Measurements from ENCODE around the gene TTC6. TPM values are rescaled to one million over a fixed set of nuclear protein-coding genes. Genes with fewer than 3 reads are reported as not detected.

The TTC6 gene
- total and polyA plus RNA-seq, 2 of the 4 experiments (the other 2 are of a cell fraction), result under 0.01 to 0.12 TPM

DNA sequence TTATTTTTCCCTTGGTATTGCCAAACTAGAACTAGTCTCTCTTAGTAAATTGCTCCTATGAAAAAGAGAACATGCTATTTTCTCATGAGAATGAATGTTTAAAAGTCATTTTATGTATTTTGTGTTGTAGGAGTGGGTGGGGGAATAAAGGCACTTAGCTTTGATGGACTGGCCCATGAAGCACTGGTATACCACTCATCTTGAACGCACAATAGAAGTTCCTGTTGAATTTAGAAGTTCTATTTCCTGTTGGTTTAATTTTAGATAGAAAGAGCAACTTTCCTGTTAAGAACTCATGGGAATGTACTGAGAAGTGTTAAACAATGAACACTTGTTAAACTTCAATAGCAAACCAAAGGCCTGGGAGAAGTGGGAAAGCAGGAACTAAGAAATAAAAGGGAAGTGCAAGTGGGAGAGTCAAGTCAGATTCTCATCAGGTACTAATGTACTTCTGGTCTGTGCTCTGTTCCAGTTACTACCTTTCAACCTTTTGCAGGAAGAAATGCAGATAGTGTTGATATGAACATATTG, 23.1 kb downstream of the TTC6 start:
- Histone ChIP-seq H3K36me3 (ENCODE audit: control insufficient read depth, insufficient read depth, low read length) (no peaks in the 10 kb centered on the region), H2BK120ac (ENCODE audit: low read depth, low read length) (no peak overlapping the region), H3K27ac (ENCODE audit: insufficient read depth, low read length) (no peak overlapping the region), H3K79me1 (ENCODE audit: low read depth in 1 of 2, low read length in 2 of 2) (no peaks in the 10 kb centered on the region), H2BK15ac (ENCODE audit: low read depth, low read length) (no peak overlapping the region), H3K27me3 (ENCODE audit: control insufficient read depth, insufficient read depth, low read length) (no peaks in the 10 kb centered on the region; the same call in none of the 2 replicates), H3K4me1 (ENCODE audit: control insufficient read depth, insufficient read depth, low read length) (peaks cover 2% of the 10 kb centered on the region; the same call in 1 of the 2 replicates), H2BK20ac (ENCODE audit: low read depth, low read length) (no peak overlapping the region), H4K91ac (ENCODE audit: insufficient read depth, low read depth, low read length) (no peak overlapping the region), H2BK5ac (ENCODE audit: low read depth, low read length, poor library complexity, severe bottlenecking) (no peak overlapping the region), H3K9me3 (ENCODE audit: control insufficient read depth, insufficient read depth, low read length) (peaks cover 17% of the 10 kb centered on the region), H3K56ac (ENCODE audit: extremely low read depth, insufficient read depth, low read length) (no peak overlapping the region), H3K4me3 (ENCODE audit: insufficient read depth, low read depth, low read length) (no peak overlapping the region), H2AFZ (replicated peaks; ENCODE audit: low read length, poor library complexity) (no peak overlapping the region), H4K20me1 (ENCODE audit: insufficient read depth, low read length) (no peaks in the 10 kb centered on the region), H3K4me2 (ENCODE audit: low read depth, low read length) (no peak overlapping the region), H3K4ac (ENCODE audit: low read depth, low read length) (no peak overlapping the region), H3K9ac (ENCODE audit: low read depth, low read length) (no peak overlapping the region), H3K23ac (ENCODE audit: low read depth, low read length) (no peak overlapping the region), H2AK9ac (replicated peaks; ENCODE audit: low read depth, low read length, poor library complexity) (no peak overlapping the region), H2AK5ac (ENCODE audit: low read depth, low read length) (no peak overlapping the region), H4K5ac (ENCODE audit: low read depth, low read length) (no peak overlapping the region), H4K8ac (ENCODE audit: low read depth in 2 of 2, low read length in 2 of 2) (no peak overlapping the region), H3K14ac (replicated peaks; ENCODE audit: low read depth, low read length) (no peak overlapping the region), H3K9me1 (ENCODE audit: insufficient read depth, low read length) (no peaks in the 10 kb centered on the region), H3K18ac (ENCODE audit: low read depth, low read length) (no peak overlapping the region)
- ChIA-PET CTCF (interaction anchor here (0.5 kb wide), 1 partner anchor 431 kb away, joined by 4 read pairs; no protein-coding TSS in a partner anchor), POLR2A (ENCODE audit: unreplicated experiment) (no interaction called here)
- DNase-seq (no peak), ATAC-seq (ENCODE audit: low read depth) (no peak)
- TF ChIP-seq, protein P1, sequence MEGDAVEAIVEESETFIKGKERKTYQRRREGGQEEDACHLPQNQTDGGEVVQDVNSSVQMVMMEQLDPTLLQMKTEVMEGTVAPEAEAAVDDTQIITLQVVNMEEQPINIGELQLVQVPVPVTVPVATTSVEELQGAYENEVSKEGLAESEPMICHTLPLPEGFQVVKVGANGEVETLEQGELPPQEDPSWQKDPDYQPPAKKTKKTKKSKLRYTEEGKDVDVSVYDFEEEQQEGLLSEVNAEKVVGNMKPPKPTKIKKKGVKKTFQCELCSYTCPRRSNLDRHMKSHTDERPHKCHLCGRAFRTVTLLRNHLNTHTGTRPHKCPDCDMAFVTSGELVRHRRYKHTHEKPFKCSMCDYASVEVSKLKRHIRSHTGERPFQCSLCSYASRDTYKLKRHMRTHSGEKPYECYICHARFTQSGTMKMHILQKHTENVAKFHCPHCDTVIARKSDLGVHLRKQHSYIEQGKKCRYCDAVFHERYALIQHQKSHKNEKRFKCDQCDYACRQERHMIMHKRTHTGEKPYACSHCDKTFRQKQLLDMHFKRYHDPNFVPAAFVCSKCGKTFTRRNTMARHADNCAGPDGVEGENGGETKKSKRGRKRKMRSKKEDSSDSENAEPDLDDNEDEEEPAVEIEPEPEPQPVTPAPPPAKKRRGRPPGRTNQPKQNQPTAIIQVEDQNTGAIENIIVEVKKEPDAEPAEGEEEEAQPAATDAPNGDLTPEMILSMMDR (conservative IDR thresholded peaks at IDR 0.05; ENCODE audit: low read depth, low read length), result no peak
- TF ChIP-seq RCOR1 (IDR thresholded peaks at IDR 0.05; ENCODE audit: insufficient replicate concordance, low read length) (no peak), MXI1 (IDR thresholded peaks at IDR 0.05; ENCODE audit: borderline replicate concordance, low read depth, low read length) (no peak), FOS (IDR thresholded peaks at IDR 0.05; ENCODE audit: low read depth, low read length) (no peak), SMC3 (IDR thresholded peaks at IDR 0.05; ENCODE audit: low read depth, low read length) (no peak), CHD1 (IDR thresholded peaks at IDR 0.05; ENCODE audit: low read depth, low read length) (no peak), POLR2A (IDR thresholded peaks at IDR 0.05; ENCODE audit: low read depth, low read length) (no peak)
- TF ChIP-seq, protein P2, sequence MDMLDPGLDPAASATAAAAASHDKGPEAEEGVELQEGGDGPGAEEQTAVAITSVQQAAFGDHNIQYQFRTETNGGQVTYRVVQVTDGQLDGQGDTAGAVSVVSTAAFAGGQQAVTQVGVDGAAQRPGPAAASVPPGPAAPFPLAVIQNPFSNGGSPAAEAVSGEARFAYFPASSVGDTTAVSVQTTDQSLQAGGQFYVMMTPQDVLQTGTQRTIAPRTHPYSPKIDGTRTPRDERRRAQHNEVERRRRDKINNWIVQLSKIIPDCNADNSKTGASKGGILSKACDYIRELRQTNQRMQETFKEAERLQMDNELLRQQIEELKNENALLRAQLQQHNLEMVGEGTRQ (IDR thresholded peaks at IDR 0.05; ENCODE audit: low read depth, low read length), result no peak
- in situ Hi-C loops (cut with MboI; ENCODE audit: low sequenced_read_pairs), result no loop called here
- no TSS peak for BruUV-seq (replicated peaks)
- no CpG with 5 or more reads among the region's 1 CpG for WGBS, 2 experiments (ENCODE audit: extremely low coverage in 2 of 2, insufficient read length in 1 of 2)
- intact Hi-C loops (cut with micrococcal nuclease), result no loop called here
- dilution Hi-C loops (cut with HindIII; ENCODE audit: low sequenced_read_pairs, unreplicated experiment), result no loop called here

Measured in IMR-90 (cell line).